ENCODE measurements around the gene RSKR. TPM values are rescaled to one million over a fixed set of nuclear protein-coding genes. Genes with fewer than 3 reads are reported as not detected.

RSKR gene
- total RNA-seq, 1 experiment from 2014 or later, result 18.9 TPM

DNA sequence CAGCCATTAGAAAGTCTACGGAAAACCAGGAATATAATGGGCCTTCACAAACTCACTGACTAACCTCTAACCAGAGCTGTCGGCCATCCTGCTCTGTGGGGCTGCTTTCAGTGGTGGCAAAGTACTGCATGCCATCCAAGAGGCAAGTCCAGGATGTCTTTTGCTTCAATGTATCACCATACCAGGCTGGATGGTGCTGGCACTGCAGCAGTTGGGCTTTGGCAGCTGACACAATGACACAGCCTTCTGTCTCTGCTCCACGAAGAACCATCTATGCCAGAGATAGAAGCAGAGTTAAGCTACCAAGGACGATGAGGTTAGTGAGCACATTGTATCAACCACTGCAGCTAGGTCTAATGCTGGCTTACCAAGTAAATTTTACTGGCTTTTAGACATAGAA lies 9.7 kb upstream of the RSKR start:
- H3K4me3 ChIP-seq (replicated peaks in 1 of 2; ENCODE audit: low read depth in 1 of 2, low read length in 2 of 2), result no peak overlapping the region
- H3K9me3 ChIP-seq (ENCODE audit: control insufficient read depth in 1 of 2, insufficient read depth in 1 of 2, low read depth in 1 of 2, low read length in 2 of 2), result no peaks in the 10 kb centered on the region
- no peak overlapping the region for H3K9ac ChIP-seq (ENCODE audit: low read length)
- no peak overlapping the region for H3K4me2 ChIP-seq (ENCODE audit: low read length)
- H3K27ac ChIP-seq (ENCODE audit: low read depth, low read length), result no peak overlapping the region
- POLR2A ChIA-PET, result no interaction called here
- no peak overlapping the region for H2AFZ ChIP-seq (ENCODE audit: low read depth, low read length, poor library complexity, severe bottlenecking)
- CTCF ChIA-PET, result interaction anchor here (1.4 kb wide), 1 partner anchor 11 kb away, joined by 3 read pairs; no protein-coding TSS in a partner anchor
- H4K20me1 ChIP-seq (ENCODE audit: insufficient read depth), result no peaks in the 10 kb centered on the region
- H3K36me3 ChIP-seq (ENCODE audit: control insufficient read depth in 1 of 2, insufficient read depth in 2 of 2, low read length in 2 of 2), result peaks cover 69% of the 10 kb centered on the region in 2 experiments
- H3K9me2 ChIP-seq (ENCODE audit: insufficient read depth), result no peaks in the 10 kb centered on the region
- RAD21 ChIA-PET (ENCODE audit: low non-redundant PET in 1 of 2, low total read pairs in 2 of 2, uncharacterized antibody in 2 of 2, unreplicated experiment in 2 of 2), result no interaction called here
- intact Hi-C loops (cut with micrococcal nuclease), result no loop called here
- H3K4me1 ChIP-seq (ENCODE audit: control insufficient read depth in 1 of 2, insufficient read depth in 2 of 2, low read length in 2 of 2), result no peaks in the 10 kb centered on the region
- ATAC-seq, result no peak
- no TSS peak for BruUV-seq (replicated peaks)
- no peaks in the 10 kb centered on the region for H3K79me2 ChIP-seq (ENCODE audit: insufficient read depth, low read length)
- DNase-seq (ENCODE audit: low read depth, low spot score), result no peak
- no peaks in the 10 kb centered on the region for H3K27me3 ChIP-seq (ENCODE audit: insufficient read depth, low read length)
- TF ChIP-seq JUND (IDR thresholded peaks at IDR 0.05) (no peak), EZH2phosphoT487 (IDR thresholded peaks at IDR 0.05; ENCODE audit: borderline replicate concordance) (no peak), ELF1 (IDR thresholded peaks at IDR 0.05; ENCODE audit: borderline replicate concordance, low read depth) (no peak), TCF7L2 (IDR thresholded peaks at IDR 0.05; ENCODE audit: borderline replicate concordance, extremely low read depth, insufficient read depth, insufficient read length) (no peak), ZNF274 (IDR thresholded peaks at IDR 0.05; ENCODE audit: low read depth, low read length) (no peak), SIN3A (IDR thresholded peaks at IDR 0.05; ENCODE audit: low read depth) (no peak), SP1 (IDR thresholded peaks at IDR 0.05; ENCODE audit: low read depth) (no peak), EGR1 (IDR thresholded peaks at IDR 0.05; ENCODE audit: low read depth) (no peak), SRF (IDR thresholded peaks at IDR 0.05; ENCODE audit: low read depth) (no peak), POLR2A (IDR thresholded peaks at IDR 0.05; ENCODE audit: borderline replicate concordance, extremely low read depth, insufficient read depth, insufficient read length) (no peak), YY1 (IDR thresholded peaks at IDR 0.05; ENCODE audit: extremely low read depth, insufficient replicate concordance, low read depth, low read length) (no peak), FOSL1 (IDR thresholded peaks at IDR 0.05; ENCODE audit: low read depth) (no peak), POLR2AphosphoS5 (IDR thresholded peaks at IDR 0.05; ENCODE audit: low read depth, low read length) (no peak)
- TF ChIP-seq, protein P1, sequence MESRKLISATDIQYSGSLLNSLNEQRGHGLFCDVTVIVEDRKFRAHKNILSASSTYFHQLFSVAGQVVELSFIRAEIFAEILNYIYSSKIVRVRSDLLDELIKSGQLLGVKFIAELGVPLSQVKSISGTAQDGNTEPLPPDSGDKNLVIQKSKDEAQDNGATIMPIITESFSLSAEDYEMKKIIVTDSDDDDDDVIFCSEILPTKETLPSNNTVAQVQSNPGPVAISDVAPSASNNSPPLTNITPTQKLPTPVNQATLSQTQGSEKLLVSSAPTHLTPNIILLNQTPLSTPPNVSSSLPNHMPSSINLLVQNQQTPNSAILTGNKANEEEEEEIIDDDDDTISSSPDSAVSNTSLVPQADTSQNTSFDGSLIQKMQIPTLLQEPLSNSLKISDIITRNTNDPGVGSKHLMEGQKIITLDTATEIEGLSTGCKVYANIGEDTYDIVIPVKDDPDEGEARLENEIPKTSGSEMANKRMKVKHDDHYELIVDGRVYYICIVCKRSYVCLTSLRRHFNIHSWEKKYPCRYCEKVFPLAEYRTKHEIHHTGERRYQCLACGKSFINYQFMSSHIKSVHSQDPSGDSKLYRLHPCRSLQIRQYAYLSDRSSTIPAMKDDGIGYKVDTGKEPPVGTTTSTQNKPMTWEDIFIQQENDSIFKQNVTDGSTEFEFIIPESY (IDR thresholded peaks at IDR 0.05; ENCODE audit: extremely low read depth, insufficient replicate concordance, low read length), result no peak
- TF ChIP-seq, protein P2, sequence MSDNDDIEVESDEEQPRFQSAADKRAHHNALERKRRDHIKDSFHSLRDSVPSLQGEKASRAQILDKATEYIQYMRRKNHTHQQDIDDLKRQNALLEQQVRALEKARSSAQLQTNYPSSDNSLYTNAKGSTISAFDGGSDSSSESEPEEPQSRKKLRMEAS (IDR thresholded peaks at IDR 0.05), result no peak

Measured in HCT116 (cell line).